ENCODE results near the gene PRPF19. TPM values are rescaled to one million over a fixed set of nuclear protein-coding genes. Genes with fewer than 3 reads are reported as not detected.

Gene PRPF19
- total RNA-seq, 1 experiment from 2014 or later: 116 TPM

- TF ChIP-seq ZNF532 (CRISPR knock-in tag; IDR thresholded peaks at IDR 0.05; ENCODE audit: borderline replicate concordance) (no peak), NFYB (CRISPR knock-in tag; conservative IDR thresholded peaks at IDR 0.05; ENCODE audit: low read depth) (no peak), RORB (CRISPR knock-in tag; IDR thresholded peaks at IDR 0.05) (no peak), NFATC4 (CRISPR knock-in tag; IDR thresholded peaks at IDR 0.05) (no peak), NFE2L1 (CRISPR knock-in tag; IDR thresholded peaks at IDR 0.05) (no peak)
- TF ChIP-seq, protein P1, sequence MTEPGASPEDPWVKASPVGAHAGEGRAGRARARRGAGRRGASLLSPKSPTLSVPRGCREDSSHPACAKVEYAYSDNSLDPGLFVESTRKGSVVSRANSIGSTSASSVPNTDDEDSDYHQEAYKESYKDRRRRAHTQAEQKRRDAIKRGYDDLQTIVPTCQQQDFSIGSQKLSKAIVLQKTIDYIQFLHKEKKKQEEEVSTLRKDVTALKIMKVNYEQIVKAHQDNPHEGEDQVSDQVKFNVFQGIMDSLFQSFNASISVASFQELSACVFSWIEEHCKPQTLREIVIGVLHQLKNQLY (CRISPR knock-in tag; IDR thresholded peaks at IDR 0.05): no peak
- TF ChIP-seq, protein P2, sequence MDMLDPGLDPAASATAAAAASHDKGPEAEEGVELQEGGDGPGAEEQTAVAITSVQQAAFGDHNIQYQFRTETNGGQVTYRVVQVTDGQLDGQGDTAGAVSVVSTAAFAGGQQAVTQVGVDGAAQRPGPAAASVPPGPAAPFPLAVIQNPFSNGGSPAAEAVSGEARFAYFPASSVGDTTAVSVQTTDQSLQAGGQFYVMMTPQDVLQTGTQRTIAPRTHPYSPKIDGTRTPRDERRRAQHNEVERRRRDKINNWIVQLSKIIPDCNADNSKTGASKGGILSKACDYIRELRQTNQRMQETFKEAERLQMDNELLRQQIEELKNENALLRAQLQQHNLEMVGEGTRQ (CRISPR knock-in tag; IDR thresholded peaks at IDR 0.05): no peak
- TF ChIP-seq, protein P3, sequence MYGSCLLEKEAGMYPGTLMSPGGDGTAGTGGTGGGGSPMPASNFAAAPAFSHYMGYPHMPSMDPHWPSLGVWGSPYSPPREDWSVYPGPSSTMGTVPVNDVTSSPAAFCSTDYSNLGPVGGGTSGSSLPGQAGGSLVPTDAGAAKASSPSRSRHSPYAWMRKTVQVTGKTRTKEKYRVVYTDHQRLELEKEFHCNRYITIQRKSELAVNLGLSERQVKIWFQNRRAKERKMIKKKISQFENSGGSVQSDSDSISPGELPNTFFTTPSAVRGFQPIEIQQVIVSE (CRISPR knock-in tag; IDR thresholded peaks at IDR 0.05; ENCODE audit: borderline replicate concordance): no peak
- TF ChIP-seq, protein P4, sequence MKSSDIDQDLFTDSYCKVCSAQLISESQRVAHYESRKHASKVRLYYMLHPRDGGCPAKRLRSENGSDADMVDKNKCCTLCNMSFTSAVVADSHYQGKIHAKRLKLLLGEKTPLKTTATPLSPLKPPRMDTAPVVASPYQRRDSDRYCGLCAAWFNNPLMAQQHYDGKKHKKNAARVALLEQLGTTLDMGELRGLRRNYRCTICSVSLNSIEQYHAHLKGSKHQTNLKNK (CRISPR knock-in tag; IDR thresholded peaks at IDR 0.05): no peak
Observed at GRCh38 chr11:60922906-60923305, 16.5 kb upstream of the PRPF19 start (continued).

- Mint-ChIP-seq H3K27me3 (ENCODE audit: low read depth) (no peaks in the 10 kb centered on the region; the same call in 1 of the 2 replicates), H3K4me3 (no peak overlapping the region), H3K4me1 (peaks cover 30% of the 10 kb centered on the region), H3K36me3 (peaks cover 14% of the 10 kb centered on the region), H3K9me3 (no peaks in the 10 kb centered on the region), H3K27ac (no peak overlapping the region)
- ChIA-PET CTCF (interaction anchor here (1.5 kb wide), 1 partner anchor 23 kb away, joined by 4 read pairs; no protein-coding TSS in a partner anchor), POLR2A (no interaction called here)
- DNase-seq (ENCODE audit: low spot score) (no peak), ATAC-seq (no peak)
- TF ChIP-seq STAT6 (CRISPR knock-in tag; conservative IDR thresholded peaks at IDR 0.05; ENCODE audit: low read depth): no peak
- no peak for TF ChIP-seq CTCF (IDR thresholded peaks at IDR 0.05)
- TF ChIP-seq ARID4B (CRISPR knock-in tag; IDR thresholded peaks at IDR 0.05; ENCODE audit: borderline replicate concordance): no peak
- TF ChIP-seq NFYB (CRISPR knock-in tag; conservative IDR thresholded peaks at IDR 0.05; ENCODE audit: low read depth): no peak
- TF ChIP-seq NR3C1 (CRISPR knock-in tag; conservative IDR thresholded peaks at IDR 0.05; ENCODE audit: low read depth): no peak
- no peak for TF ChIP-seq CBFB (CRISPR knock-in tag; IDR thresholded peaks at IDR 0.05; ENCODE audit: low read depth)
Observed at GRCh38 chr11:60921777-60922335, 15.5 kb upstream of the PRPF19 start.
